ENCODE results near the gene ADAR.
A peak's percentile ranks its signal among the peaks of the same experiment; 100 is the strongest.

Gene ADAR

DNA sequence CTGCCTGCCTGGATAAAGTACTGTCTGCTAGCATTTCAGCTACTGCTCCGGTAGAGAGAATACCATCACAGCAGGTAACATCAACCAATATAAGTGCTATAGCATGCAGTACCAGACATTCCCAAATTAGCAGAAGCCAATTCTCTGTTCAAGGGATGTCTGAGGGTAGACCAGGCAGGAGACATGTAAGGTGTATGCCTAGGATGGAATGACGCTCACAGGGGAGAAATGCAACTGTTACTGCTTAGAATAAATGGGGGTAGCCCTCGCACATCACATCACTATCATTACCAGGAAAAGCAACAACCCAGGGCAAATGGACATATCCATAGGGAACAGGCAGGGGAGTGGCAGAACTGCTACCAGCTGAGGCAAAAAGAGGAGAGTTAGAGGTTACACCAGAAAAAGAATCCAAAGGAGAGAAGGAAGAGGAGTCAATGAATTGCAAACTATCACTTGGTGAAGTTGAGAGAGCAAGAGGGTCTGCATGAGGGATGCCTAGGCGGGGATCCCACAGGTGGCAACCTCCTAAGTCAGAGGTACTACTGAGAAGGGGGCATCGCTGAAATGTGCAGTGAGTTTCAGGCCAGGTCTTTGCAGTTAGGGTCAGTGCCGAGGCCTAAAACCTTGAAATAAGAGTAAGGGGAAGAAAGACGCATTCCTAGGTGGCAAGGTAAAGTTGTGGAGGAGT lies 50.6 kb downstream of the ADAR start:
- DNase-seq, result no peak

DNA sequence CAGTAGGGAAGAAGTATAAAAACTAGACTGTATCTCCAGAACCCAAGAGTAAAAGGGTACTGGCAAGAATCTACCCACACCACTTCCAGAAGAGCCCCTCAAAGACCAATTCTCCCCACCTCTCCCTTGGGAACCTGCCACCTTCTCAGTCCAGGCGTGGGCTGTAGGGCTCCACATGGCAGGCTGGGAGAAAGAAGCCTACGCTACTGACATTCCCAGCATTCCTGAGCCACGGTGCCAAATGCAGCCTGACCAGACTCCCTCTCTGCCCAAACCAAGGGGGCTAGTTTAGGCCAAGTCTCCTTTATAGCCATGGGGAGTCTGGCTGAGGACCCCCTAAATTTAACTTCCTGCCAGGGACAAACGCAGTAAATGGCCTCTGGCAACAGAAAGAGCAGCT lies 51.6 kb downstream of the ADAR start:
- DNase-seq, result no peak

DNA sequence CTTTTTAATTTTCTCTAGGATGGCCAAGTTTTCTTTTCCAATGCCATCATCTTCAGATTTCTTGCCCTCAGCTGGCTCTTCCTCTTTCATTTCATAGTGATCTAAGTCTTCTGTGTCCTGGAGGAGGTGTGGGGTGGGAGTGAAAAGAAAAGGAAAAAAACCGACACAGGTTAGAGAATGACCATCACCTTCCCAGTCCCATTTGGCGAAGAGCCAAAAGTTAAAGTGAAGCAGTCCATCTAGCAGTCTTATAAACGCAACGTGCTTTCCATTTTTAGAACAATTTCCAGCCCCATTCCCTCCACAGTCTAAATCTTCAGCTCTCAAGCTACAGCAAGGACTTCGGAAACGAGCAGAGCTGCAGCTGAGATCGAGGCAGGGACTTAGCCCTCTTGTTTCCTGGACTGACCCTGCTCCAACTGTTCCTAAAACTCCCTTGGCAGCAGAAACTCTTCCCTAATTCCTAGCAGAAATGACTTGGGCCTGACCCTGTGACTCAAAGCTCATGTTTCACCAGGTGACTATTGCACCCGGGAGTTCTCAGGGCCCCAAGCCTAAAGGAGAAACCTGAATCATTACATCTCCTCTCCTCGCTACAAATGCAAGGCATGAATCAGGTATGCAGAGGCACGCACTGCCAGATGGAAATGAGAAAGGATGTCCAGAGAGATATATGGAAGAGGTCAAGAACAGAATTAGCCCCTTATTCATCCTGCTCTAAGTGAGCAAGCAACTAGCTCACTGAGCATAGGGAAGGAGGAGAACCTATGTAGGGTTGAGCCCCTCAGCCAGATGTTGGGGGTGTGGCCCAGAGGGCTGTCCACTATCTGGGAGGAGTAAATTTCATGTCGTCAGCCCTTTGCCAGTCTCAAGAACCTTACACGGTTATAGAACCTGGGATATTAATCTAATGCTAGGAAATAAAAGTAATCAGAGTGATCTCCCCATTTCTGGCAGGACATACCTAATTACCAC lies 54.6 kb downstream of the ADAR start:
- DNase-seq, result no peak

DNA sequence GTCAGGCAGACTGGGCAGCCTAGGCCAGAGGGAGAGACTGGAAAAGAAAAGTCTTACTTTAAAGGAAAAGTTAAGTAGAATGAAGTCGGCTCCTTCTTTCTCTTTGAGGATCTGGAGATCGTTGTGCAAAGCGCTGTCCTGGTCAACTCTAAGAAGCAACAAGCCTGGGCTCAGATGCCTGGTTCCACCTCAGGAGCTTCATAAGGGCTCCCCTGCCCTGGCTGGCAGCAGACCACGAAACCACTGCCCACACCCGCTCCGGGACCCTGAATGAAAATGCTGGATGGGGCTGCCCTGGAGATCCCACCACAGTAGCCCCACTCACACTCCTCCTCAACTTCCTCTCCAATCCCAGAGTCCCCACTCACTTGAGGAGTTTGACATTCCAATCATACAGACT lies 56.0 kb downstream of the ADAR start:
- no peak for DNase-seq

DNA sequence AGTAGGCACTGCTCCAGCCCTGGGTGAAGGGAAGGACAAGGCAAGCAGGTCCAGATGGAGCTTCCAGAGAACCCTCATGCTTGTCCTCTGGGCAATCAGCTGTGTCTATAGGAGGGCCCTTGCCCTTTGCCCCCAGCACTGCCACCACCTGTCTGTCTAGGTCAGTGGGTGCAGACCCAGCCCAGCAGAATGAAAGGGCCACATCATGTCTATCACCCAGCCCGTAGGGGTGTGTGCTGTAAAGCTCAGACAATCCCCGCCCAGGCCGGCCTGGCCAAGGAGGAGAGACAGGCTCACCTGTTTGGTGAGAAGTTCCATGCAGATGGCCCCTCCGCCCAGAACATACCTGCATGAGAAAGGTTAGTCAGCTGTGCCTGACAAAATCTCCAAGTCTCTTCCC lies 56.5 kb downstream of the ADAR start:
- no peak for DNase-seq

DNA sequence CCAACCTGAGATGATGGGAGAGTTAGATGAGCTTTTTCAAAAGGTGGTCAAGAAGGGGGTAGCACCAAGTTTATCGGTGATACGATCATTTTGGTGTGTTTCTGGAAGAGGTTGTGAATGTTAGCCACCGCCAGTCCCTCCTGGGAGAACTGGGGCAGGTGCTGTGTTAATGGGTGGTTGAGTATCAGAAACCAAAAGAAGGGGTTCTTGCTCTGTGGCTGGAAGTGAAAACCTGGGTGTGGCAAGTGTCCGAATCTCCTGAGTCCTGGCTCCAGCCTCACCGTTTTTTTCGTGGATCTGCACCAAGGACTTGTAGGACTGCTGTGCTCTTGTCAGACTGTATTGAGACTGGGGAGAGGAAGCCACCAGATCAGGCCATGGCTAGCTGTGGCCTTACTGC lies 57.3 kb downstream of the ADAR start:
- DNase-seq, result no peak

DNA sequence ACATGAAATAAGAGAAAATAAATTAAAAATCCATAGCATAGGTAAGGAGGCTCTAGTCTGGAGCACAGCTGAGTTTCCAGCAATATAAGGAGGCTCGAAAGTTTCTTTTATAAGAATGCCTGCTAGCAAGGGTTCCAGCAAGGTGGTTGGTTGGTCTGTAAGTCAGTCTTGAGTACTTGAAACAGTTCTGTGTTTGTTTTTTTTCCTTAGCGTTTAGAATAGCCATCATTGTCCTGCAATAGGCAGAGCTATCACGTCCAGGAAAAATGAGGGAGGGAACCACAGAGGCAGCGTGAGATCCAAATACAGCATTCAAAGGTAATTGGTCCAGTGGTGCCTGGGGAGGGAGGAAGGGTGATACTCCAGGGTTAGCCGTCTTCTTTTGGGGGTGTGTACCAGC lies 57.9 kb downstream of the ADAR start:
- no peak for DNase-seq

DNA sequence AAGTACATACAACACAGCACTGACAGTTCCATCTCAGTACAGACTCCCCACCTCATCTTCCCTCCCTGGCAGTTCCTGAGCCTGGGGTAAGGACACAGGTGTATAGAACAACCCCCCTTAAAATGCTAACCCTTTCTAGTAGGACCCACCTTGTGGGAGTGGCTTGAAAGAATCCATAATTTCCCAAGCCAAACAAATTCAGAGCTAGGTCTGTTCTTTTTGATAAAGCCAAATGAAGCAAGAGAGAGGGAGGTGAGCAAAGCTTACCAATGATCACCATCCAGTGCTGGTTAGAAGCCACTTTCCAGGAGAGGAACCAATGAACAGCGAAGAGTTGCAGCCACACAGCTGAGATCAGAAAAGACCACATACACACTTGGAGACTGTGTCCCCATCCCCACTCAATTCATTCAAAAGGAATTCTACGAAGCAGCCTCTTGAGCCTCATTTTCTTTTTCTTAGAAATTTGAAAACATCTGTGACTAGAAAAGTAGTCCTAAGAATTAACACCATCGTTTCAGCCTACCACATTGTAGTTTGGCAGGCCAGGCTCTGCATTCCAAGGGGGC lies 58.7 kb downstream of the ADAR start:
- DNase-seq, result no peak

DNA sequence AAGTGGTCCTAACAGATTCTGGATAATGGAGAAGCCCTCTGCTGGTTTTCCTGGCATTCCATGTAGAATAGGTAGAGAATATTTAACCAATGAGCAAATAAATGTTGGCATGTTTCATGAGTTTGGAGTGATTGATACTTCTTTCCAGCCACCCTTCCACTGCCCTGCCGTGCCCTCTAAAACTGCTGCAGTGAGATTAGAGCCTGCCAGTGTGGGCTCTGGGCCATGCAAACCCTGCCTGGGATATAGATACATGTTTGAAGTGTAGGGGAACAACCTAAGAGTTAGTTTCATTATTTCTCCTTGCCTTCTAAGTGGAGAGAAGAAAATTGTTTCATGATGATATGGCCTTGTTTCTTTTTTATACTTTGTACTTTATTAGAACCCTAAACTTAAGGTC lies 60.0 kb downstream of the ADAR start:
- no peak for DNase-seq

DNA sequence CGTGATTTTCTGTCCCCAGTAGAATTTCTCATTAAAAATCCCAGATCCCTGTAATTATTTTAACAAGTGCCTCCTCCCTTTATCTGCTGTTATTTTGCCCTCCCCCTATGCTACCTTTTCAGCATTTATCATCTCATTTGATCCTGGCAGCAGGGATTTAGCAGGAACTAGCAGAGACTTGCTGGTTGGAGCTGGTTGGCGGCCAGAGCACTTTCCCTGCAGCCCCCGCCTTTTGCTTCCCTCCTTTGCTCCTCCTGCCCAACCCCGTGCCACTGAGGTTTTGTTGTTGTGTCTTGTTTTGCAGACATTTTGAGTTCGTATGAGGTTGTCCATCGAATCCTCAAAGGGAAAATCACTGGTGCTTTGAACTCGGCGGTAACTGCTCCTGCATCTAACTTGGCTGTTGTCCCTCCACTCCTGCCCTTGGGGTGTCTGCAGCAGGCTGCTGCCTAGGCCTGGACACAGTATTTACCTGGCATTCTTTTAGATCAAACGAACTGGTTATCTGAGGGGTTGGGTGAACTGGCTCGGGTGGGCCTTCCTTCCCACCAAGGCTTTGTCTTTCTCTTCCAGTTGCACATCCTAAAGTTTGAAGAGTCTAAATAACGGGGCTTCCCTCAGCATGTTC lies 60.8 kb downstream of the ADAR start:
- DNase-seq, result peak; percentile 68

DNA sequence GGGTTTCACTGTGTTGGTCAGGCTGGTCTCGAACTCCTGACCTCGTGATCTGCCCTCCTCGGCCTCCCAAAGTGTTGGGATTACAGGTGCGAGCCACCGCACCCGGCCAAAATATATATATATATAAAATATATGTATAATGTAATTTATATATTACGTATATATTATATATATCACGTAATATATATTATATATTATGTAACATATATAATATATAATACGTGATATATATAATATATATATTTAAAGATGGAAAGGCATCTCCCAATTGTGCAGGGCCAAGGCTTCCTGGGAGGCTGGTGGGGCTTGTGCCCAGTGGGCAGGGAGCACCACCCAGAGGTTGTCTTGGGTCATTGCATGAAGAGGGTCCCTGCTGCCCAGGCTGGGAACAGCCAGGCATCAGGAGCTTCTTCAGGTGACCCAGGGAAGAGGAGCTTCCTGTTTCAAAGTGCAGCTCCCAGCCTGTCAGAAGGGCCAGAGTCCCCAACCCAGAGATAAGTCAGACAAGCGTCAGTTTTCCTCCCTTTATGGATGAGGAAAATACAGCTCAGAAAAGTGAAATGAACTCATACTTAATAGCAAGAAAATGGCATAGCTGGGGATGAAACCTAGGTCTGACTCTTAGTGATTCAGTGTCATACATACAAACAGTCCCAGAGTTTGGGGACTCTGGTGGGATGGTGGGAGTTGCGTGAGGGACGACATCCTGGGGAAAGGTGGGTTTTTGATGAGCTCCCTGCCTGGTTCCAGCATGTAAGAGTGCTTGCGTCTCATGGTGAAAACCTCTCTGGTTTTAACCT lies 61.5 kb downstream of the ADAR start:
- DNase-seq, result peak; percentile 75

DNA sequence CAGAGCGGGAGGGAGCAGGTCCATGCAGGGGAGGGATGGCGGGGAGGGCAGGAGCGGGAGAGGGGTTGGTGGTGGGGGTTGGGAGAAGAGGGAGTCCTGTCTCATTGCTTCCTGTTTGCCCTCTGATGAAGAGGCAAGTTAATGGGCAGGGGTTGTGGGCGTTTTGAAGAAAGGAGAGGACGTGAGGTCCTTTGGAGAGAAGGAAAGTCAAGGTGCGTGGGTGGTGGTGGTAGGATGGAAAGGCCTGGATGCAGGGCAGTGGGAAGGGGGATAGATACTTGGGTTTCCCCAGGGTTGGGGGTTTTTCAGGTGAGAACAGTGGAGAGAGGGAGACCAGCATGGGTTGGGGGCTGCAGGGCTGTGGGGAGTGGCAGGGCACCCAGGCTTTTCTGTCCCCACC lies 66.8 kb downstream of the ADAR start:
- no peak for DNase-seq

DNA sequence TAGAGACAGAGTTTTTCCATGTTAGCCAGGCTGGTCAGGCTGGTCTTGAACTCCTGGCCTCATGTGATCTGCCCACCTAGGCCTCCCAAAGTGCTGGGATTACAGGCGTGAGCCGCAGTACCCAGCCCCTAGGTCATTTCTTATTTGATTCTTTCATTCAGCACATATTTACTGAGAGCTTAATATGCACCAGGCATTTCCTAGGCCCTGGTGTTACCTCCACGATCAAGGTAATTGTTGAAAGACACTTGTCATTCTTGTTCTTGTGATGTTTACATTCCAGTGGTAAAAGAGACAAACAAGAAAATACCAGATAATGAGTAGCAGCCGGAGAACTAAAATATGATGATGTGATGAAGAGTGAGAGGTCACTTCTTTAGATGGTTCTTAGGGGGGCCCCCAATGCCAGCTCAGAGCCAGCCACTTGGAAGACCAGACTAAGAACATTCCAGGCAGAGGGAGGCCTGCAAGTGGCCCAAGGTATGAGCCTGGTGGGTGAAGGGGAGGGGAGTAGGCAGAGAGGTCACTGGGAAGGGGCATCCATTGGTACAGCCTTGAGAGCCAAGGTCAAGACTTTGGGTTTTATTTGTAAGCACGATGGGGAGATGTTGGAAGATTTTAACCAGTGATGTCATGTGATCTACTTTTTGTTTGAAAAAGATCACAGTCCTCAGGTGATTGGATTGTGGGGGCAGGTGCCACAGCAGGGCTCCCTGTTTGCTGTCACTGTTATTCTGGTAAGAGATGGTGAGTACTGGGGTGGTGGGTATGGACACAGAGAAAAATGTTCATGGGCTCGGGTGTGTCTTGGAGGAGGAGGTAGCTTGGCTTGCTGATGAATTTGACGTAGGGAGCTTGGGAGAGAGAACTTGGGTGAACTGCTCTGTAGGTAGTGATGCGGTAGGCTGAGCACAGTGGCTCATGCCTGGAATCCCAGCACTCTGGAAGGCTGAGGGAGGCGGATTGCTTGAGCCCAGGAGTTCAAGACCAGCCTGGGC lies 68.2 kb downstream of the ADAR start:
- DNase-seq, result no peak

DNA sequence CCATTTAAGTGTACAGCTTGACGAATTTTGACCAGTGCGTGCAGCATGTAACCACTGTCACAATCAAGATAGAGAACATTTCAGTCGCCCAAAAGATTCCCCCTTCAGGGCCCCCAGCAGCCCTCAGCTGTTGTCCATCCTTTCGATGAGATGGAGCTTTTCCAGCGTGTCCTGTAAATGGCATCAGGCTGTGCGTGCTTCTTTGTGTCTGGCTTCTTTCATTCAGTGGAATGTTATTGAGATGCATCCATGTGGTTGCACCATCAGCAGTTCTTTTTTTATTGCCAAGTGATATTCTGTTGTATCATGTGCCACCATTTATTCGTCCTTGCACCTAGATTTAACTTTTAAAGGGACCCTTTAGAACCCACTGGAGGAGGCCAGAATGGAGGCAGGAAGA lies 71.4 kb downstream of the ADAR start:
- no peak for DNase-seq

DNA sequence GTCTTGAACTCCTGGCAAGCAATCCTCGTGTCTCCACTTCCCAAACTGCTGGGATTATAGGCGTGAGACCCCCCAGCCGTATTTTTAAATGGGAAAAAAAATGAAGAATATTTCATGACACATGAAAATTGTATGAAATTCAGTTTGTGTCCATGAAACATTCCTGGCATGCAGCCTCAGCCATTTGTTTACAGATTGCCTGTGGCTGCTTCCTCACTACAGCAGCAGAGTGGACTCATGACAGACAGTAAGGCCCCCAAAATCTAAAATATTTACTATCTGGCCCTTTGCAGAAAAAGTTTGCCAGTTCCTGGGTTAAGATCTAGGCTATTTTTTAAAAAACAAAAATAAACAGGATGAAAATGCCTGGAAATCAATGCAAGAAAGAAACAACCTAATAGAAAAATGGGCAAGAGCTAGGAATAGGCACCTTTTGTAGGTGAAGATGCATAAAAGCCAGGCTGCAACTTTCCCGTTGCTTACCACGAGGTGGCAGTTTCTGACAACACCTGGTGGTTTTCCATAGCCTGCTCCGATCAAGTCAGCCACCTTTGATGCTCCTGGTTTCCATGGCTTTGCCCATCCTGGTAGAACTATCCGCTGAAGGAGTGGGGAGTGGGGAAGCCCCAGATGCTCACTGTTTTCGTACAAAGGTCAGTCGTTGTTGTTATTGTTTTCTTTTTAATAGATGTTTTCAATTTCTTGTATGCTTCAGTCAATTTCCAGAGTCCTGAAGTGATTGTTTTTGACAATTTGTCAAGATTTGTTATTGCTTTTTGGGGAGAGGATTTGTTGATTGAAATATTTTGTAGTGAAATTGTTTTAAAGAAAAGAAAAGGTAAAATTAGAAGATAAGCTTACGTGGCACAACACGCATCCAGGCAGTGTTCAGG lies 73.8 kb downstream of the ADAR start:
- peak; percentile 62 for DNase-seq

All from NCI-H2227 treated with DMSO at 0.1 percent for 48 hours (cell line).